ENCODE data around the gene SPART.
"Not testable (repeated sequence)": the region's sequence is repeated elsewhere in the genome, so short reads cannot be mapped to it uniquely, and the experiment has no call there.

The SPART gene

DNA sequence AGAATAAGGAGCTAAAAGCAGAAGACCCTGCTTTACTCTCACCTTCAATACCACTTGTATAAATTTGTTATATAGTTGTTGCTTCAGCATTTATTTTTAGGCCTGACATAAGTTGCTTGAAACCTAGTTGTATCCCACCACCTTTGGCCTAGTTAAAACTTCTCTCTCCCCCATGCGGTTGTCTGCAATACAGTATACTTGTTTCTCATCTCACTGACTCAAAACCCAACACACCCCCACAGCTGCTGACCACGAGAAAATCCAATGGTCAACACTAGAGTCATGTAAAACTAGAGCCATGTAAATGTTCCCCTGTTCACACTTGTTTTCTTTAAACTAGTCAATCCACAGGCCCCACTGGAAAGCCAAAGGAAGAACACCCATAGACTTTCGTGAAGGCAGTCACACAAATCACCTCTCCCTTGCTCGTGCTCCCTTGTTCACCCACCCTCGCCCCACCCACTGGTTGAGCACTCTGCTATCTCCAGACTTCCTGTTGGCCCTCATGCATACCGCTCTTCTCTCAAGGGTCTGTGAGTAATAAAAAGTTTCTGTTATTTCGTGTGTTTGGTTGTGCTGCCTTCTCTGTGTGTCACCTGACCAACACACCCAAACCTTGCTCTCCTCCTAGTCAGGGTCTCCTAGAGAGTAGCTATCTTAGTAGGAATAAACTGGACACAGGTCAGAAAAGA, 35.6 kb downstream of the SPART start:
- H4K20me1 ChIP-seq (ENCODE audit: insufficient read depth, low read length): no peaks in the 10 kb centered on the region
- H3K4me2 ChIP-seq (ENCODE audit: low read length): no peak overlapping the region
- H3K4me1 ChIP-seq (ENCODE audit: low read length): no peaks in the 10 kb centered on the region
- H2AFZ ChIP-seq (ENCODE audit: low read depth, low read length): no peak overlapping the region
- no peaks in the 10 kb centered on the region for H3K27me3 ChIP-seq (ENCODE audit: low read depth, low read length)
- no peaks in the 10 kb centered on the region for H3K79me2 ChIP-seq (ENCODE audit: low read length)
- no peak overlapping the region for H3K27ac ChIP-seq (ENCODE audit: low read length)
- no peak overlapping the region for H3K9ac ChIP-seq (ENCODE audit: low read length)
- no peaks in the 10 kb centered on the region for H3K36me3 ChIP-seq (replicated peaks; ENCODE audit: low read depth, low read length)
- H3K4me3 ChIP-seq (ENCODE audit: low read length): no peak overlapping the region
- H3K9me3 ChIP-seq (ENCODE audit: insufficient read depth, low read length): no peaks in the 10 kb centered on the region
- TF ChIP-seq, protein P1, sequence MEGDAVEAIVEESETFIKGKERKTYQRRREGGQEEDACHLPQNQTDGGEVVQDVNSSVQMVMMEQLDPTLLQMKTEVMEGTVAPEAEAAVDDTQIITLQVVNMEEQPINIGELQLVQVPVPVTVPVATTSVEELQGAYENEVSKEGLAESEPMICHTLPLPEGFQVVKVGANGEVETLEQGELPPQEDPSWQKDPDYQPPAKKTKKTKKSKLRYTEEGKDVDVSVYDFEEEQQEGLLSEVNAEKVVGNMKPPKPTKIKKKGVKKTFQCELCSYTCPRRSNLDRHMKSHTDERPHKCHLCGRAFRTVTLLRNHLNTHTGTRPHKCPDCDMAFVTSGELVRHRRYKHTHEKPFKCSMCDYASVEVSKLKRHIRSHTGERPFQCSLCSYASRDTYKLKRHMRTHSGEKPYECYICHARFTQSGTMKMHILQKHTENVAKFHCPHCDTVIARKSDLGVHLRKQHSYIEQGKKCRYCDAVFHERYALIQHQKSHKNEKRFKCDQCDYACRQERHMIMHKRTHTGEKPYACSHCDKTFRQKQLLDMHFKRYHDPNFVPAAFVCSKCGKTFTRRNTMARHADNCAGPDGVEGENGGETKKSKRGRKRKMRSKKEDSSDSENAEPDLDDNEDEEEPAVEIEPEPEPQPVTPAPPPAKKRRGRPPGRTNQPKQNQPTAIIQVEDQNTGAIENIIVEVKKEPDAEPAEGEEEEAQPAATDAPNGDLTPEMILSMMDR (IDR thresholded peaks at IDR 0.05; ENCODE audit: low read depth, low read length): no peak
- TF ChIP-seq EZH2phosphoT487 (IDR thresholded peaks at IDR 0.05; ENCODE audit: low read depth): no peak

DNA sequence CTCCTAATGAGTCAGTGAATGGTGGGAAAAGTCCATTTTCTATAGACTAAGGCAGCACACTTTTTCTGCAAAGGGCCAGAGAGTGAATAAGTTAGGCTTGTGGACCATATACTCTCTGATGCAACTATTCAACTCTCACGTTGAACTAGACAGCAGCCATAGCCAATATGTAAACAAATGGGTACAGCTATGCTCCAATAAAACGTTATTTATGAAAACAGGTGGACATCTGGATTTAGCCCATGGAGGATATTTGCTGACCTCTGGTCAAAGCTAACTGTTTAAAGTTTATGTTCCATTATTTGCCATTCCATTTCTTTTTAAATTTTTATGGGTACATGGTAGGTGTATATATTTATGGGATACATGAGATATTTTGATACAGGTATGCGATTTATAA, 43.9 kb downstream of the SPART start:
- TF ChIP-seq, protein P1 (IDR thresholded peaks at IDR 0.05; ENCODE audit: low read depth, low read length): no peak
- no peak for TF ChIP-seq EZH2phosphoT487 (IDR thresholded peaks at IDR 0.05; ENCODE audit: low read depth)
- no peaks in the 10 kb centered on the region for H3K36me3 ChIP-seq (replicated peaks; ENCODE audit: low read depth, low read length)

GRCh38 chr13:36299469-36299868, 46.7 kb downstream of the SPART start:
- H3K27me3 ChIP-seq (ENCODE audit: low read depth, low read length); H3K27ac ChIP-seq (ENCODE audit: low read length): not testable (repeated sequence)

More for the DNA sequence above, 43.9 kb downstream of the SPART start:
- H3K4me2 ChIP-seq (ENCODE audit: low read length): no peak overlapping the region
- no peaks in the 10 kb centered on the region for H3K4me1 ChIP-seq (ENCODE audit: low read length)
- H3K4me3 ChIP-seq (ENCODE audit: low read length): no peak overlapping the region
- no peak overlapping the region for H3K9ac ChIP-seq (ENCODE audit: low read length)
- H3K9me3 ChIP-seq (ENCODE audit: insufficient read depth, low read length): no peaks in the 10 kb centered on the region
- no peaks in the 10 kb centered on the region for H3K27me3 ChIP-seq (ENCODE audit: low read depth, low read length)
- H2AFZ ChIP-seq (ENCODE audit: low read depth, low read length): no peak overlapping the region
- H3K27ac ChIP-seq (ENCODE audit: low read length): no peak overlapping the region
- H4K20me1 ChIP-seq (ENCODE audit: insufficient read depth, low read length): no peaks in the 10 kb centered on the region
- H3K79me2 ChIP-seq (ENCODE audit: low read length): no peaks in the 10 kb centered on the region

GRCh38 chr13:36298535-36299068, 47.6 kb downstream of the SPART start:
- Histone ChIP-seq H3K4me2 (ENCODE audit: low read length) (no peak overlapping the region), H3K79me2 (ENCODE audit: low read length) (no peaks in the 10 kb centered on the region), H3K4me1 (ENCODE audit: low read length) (no peaks in the 10 kb centered on the region), H2AFZ (ENCODE audit: low read depth, low read length) (no peak overlapping the region), H3K4me3 (ENCODE audit: low read length) (no peak overlapping the region), H3K27ac (ENCODE audit: low read length) (no peak overlapping the region), H3K27me3 (ENCODE audit: low read depth, low read length) (no peaks in the 10 kb centered on the region), H3K9ac (ENCODE audit: low read length) (no peak overlapping the region), H4K20me1 (ENCODE audit: insufficient read depth, low read length) (no peaks in the 10 kb centered on the region), H3K9me3 (ENCODE audit: insufficient read depth, low read length) (no peaks in the 10 kb centered on the region), H3K36me3 (replicated peaks; ENCODE audit: low read depth, low read length) (no peaks in the 10 kb centered on the region)
- TF ChIP-seq EZH2phosphoT487 (IDR thresholded peaks at IDR 0.05; ENCODE audit: low read depth): no peak
- TF ChIP-seq, protein P1 (IDR thresholded peaks at IDR 0.05; ENCODE audit: low read depth, low read length): no peak

More at GRCh38 chr13:36299469-36299868, 46.7 kb downstream of the SPART start:
- H3K9me3 ChIP-seq (ENCODE audit: insufficient read depth, low read length); H3K4me3 ChIP-seq (ENCODE audit: low read length); H3K79me2 ChIP-seq (ENCODE audit: low read length); H3K4me2 ChIP-seq (ENCODE audit: low read length); H3K36me3 ChIP-seq (replicated peaks; ENCODE audit: low read depth, low read length); H3K9ac ChIP-seq (ENCODE audit: low read length); H3K4me1 ChIP-seq (ENCODE audit: low read length); H4K20me1 ChIP-seq (ENCODE audit: insufficient read depth, low read length); H2AFZ ChIP-seq (ENCODE audit: low read depth, low read length): not testable (repeated sequence)
